GM18867 (cell line): ENCODE results near the gene OSBPL1A.

ENCODE experiments used
- ATAC-seq: cut with Tn5 transposase; IDR thresholded peaks from one replicate; pipeline ENCODE4 v1.9.1; 2021; ENCODE audit warnings: mild to moderate bottlenecking, moderate library complexity; ENCODE audit not compliant: unreplicated experiment

Gene OSBPL1A

DNA sequence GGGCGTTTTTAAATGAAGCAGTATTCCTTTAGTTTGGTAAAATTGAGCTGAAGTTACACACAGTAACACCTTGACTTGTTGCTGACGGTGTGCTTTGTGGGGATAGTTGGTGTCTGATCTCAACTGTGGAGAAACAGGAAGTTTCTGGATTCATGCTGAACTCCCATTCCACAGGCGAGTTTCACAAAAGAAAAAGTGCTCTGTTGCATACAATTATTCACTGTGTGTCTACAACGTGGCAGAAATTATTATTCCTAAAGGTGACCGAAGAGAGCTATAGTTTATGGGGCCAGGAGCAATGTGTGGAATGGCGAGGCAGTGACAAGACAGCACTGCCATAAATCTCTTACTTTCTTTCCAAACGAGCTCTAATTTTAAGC, 259.2 kb downstream of the OSBPL1A start:
- ATAC-seq = peak; percentile 3

DNA sequence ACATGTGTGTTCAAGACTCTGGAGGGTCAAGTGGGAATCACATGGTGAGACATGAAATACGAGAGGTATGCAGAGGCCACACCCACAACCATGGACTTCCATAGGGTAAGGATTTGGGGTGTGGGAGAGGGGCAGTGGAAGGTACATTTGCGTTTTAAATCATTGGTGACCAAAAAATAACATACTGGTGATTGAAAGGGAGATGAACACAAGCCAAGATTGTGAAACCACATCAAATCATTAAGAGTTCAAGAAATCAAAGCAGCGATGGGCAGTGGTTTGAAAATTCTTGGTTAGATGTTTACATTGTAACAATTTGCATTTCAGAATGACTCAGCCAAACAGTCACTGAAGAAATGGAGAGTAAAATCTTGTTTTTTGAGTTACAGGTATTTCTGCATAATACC, 260.7 kb downstream of the OSBPL1A start:
- no peak for ATAC-seq

DNA sequence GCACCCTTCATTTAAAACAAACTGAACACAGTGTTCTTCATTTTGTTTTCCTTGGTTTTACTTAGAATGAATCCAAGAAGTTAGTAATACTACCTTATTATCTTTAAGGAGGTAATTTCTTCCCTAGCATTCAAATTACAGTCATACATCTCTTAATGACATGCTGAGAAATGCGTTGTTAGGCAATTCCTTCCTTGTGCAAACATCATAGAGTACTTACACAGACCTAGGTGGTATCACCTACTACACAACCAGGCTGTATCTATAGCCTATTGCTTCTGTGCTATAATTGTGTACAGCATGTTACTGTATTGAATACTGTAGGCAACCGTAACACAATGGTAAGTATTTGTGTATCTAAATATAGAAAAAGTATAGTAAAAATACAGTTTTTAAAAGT, 267.1 kb downstream of the OSBPL1A start:
- no peak for ATAC-seq

DNA sequence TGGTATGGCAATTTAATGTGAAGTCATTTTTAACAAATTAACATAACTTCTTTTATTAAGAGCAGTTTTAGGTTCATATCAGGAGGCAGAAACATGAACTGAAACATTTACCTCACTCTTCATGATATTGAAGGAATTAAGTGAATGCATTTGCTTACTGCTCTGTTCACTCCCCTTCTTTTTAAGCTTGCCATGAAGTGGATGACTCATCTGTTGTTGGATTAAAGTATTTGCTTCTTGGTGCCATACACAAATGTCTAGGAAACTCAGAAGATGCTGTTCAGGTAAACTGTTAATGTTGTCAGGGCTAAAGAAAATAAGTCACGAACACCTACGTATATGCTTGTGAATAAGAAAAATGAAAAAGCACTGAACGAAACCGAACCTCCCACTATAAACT, 268.9 kb downstream of the OSBPL1A start:
- no peak for ATAC-seq

DNA sequence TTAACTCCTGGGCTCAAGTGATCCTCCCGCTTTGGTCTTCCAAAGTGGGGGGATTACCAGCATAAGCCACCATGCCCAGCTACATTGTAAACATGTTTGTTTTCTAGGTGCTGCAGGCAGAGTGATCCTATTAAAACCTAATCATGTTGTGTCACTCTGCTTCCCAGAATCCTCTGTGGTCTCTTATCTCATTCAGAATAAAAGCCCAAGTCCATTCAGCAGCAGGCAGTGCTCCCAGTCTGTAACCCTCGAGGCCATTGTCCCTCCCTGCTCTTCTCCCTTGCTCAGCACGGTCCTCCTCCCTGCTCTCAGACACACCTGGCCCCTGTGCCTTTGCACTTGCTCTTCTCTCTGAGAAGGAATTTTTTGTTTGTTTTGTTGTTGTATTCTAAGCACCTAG, 269.9 kb downstream of the OSBPL1A start:
- ATAC-seq = no peak

DNA sequence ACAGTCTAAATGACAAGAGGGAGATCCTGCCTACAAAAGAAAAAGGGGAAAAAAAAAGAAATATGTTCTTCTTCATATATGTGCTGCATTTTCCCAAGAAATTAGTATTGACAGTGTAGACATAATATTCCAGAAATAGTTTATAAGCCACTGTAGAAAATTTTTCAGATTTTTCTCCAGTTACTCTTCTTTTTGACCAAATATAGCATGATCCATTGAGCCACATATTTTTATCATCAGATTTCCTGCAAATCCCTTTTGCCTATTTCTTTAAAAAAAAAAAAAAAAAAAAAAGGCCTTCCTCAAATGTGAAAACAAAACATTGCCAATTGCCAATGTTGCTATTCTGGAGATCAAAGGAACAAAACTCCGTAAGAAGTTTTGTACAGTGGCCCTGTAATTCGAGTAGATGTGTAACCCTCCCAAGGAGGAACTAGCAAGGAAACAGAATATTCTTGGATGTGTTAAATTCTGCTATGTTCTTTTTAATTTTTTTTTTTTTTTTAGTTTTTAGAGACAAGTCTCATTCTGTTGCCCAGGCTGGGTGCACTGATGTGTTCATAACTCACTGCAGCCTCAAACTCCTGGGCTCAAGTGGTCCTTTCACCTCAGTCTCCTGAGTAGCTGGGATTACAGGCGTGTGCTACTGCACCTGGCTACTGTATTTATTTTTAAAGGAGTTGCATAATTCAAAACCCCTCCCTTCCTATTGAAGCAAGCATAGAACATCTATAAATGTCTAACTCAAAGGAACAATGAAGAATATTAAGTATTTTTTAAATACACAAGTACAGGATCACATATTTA, 271.3 kb downstream of the OSBPL1A start:
- ATAC-seq = no peak

DNA sequence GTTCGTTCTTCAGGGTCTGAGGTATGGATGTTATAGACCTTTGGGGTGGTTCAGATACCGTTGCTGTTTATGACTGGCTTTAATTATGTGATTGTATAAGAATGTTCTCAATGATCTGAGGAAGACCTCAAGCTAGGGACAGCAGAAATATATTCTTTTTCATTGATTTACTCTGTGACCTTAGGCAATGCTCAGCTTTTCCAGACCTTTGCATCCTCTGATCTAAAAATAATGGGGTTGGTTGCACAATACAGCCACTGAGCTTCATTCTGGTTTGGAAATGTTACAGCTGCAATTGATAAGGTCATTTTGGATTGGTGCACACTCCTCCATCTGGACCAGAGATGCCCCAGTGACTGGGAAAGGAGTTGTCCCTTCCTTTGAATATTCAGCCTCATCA, 276.0 kb downstream of the OSBPL1A start:
- no peak for ATAC-seq

DNA sequence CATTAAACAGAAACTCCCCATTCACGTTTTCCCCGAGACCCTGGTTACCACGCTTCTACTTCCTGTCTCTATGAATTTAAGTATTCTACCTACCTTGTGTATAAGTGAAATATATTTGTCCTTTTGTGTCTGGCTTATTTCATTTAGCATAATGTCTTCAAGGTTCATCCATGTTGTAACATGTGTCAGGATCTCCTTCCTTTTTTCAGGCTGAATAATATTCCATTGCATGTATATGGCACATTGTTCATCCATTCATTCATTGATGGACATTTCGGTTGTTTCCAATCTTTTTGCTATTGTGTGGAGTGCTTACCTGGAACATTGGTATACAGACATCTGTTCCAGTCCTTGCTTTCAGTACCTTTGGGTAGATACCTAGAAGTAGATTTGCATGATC, 276.9 kb downstream of the OSBPL1A start:
- no peak for ATAC-seq

DNA sequence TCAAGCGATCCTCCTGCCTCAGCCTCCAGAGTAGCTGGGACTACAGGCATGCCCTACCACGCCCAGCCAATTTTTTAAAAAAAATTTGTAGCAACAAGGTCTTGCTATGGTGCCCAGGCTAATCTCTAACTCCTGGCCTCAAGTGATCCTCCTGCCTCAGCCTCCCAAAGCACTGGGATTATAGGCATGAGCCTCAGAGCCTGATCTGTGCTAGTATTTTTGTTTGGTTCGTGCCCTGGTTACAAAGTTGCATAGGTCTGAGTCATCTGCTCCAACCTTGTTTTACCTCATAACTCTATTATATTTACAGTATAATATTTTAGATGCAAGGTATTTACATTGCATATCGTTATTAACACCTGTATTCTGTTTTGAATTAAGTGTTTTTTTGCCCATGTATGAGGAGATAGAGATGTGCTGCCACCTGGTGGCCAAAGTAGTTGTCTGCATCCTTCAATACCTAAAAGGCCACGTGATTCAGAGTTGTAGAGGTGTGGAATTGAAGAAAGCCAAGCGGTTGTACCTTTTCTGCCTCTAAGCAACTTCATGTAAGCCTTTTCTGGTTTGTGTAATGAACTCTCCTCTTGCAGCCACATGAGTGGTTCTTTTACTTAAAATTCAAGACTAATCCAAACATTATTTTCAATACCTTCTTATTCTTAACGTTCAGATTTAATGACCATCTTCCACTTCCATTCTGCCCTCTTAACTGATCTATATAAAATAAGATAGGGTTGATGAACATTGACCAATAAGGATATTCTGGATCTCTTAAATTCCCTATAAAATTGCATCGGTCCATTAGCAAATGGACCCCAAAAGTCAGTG, 278.7 kb downstream of the OSBPL1A start:
- peak; percentile 90 for ATAC-seq

DNA sequence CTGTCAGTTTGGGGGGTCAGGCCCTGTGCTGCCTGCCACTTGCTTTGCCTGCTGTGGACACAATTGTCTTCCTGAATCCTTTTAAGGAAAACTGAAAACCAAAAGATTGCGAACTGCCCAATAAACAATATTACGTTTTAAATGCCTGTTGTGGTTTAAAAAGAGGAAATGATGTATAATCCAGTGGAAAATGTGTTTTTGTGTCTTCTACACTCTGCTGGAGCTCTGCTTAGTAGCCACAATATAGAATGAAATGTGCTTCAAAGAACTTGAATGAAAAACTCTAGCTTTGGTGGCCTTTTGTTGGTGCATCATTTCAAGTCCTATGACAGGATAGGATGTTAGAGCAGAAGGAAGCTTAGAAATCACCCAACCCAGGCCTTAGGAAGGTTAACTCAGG, 282.0 kb downstream of the OSBPL1A start:
- no peak for ATAC-seq

DNA sequence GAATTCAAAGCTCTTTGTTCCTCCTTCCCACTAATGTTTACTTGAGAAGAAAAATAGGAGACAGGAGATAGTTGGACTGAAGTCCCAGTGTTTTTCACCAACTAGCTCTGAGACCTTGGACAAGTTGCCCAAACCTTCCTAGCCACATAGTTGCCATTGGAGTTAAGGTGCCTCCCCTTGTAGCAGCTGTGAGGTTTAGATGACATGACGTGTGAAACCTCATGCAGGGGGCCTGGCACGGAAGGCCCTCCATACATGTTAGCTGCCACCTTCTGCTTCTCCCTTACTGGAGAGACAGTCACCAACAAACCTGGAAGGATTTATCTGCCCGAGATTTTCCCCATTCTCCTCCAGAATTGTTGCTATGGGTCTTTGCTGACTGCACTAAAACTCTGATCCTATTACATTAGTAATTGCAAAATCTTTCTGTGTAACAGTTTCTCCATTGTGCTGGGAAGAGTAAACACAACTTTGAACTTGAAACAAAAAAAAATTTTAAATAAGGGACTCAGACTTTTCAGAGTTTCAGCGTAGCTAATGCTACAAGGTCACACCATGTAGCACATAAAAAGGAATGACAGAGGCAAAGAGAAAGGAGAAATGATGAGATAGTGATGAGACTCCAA, 282.6 kb downstream of the OSBPL1A start:
- ATAC-seq = no peak

DNA sequence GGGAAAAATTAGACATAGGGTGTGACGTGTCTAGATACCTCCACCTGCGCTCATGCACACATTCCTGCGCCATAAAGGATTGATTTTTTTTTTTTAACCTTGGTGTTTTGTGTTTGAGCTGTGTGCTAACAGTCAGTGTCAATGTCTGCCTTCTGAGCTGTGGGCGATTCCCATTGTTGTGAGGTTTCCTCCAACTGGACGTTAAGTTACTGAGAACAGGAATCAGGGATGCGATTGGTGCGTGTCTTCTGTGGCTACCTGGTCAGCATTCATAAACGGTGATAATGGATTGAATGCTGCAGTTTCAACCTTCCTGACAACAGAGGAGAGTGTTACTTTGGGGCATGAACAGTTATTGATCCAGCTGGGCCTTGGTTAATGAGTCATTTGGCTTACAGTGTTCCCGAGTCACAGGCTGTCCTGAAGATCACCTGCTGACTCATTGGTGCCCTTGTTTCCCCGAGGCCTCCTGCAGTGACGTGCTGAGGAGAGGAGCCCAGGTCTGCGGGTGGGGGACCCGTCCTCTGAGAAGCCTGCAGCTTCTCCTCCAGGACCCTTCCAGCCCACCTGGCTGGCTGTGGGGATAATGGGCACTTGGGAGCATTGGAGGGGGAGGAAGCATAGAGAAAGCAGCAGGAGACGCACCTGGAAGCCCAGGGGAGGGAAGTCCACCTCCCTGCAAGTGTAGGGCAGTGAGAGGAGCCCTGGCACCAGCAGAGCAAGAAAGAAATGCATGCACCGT, 284.6 kb downstream of the OSBPL1A start:
- ATAC-seq = no peak

DNA sequence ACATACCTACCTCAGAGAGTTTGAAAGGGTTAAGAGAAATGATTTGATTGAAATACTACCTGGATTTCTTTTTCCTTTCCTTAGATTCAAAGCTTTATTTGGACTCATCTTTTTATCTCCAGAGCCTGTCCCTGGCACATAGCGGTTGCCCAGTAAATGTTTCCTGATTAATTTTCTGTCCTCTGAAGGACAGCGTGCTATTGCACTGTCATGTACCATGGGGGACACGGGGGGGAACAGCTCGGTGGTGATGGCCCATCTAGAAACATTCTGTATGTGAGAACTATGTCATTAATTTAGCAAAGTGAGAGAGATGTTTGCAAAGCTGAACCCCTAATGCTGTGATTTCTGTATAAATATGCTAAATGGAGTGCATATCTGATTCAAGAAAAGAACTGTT, 285.2 kb downstream of the OSBPL1A start:
- no peak for ATAC-seq
